Measurements from ENCODE around the gene S1PR2.
"Not testable (repeated sequence)": the region's sequence is repeated elsewhere in the genome, so short reads cannot be mapped to it uniquely, and the experiment has no call there.

S1PR2 gene

GRCh38 chr19:10254244-10254643 is 23.1 kb upstream of the S1PR2 start:
- DNase-seq (ENCODE audit: low read depth in 1 of 2, low spot score in 1 of 2) = no peak

- DNase-seq (ENCODE audit: low read depth in 1 of 2, low spot score in 1 of 2) = no peak
These were observed 21.6 kb upstream of the S1PR2 start for GRCh38 chr19:10252707-10253106.

- peak; percentile 86 to 89 for DNase-seq (ENCODE audit: low read depth in 1 of 2, low spot score in 1 of 2)
These were observed 20.9 kb upstream of the S1PR2 start, which contains the start of gene MRPL4 for GRCh38 chr19:10251792-10252694. TSS of gene MRPL4 (plus strand) at chr19:10252214. CDS start at chr19:10252254, 40 bp downstream.

- DNase-seq (ENCODE audit: low read depth in 1 of 2, low spot score in 1 of 2) = no peak
These were observed 15.4 kb upstream of the S1PR2 start for GRCh38 chr19:10246511-10246910.

GRCh38 chr19:10245189-10245939 is 14.2 kb upstream of the S1PR2 start:
- no peak for DNase-seq (ENCODE audit: low read depth in 1 of 2, low spot score in 1 of 2)

GRCh38 chr19:10243606-10244005 is 12.5 kb upstream of the S1PR2 start:
- DNase-seq (ENCODE audit: low read depth in 1 of 2, low spot score in 1 of 2) = no peak

- not testable (repeated sequence) for DNase-seq (ENCODE audit: low read depth in 1 of 2, low spot score in 1 of 2)
These were observed 10.8 kb upstream of the S1PR2 start for GRCh38 chr19:10241826-10242449.

GRCh38 chr19:10238172-10238783 is 7.1 kb upstream of the S1PR2 start:
- no peak for DNase-seq (ENCODE audit: low read depth in 1 of 2, low spot score in 1 of 2)

- no peak for DNase-seq (ENCODE audit: low read depth in 1 of 2, low spot score in 1 of 2)
These were observed 6.6 kb upstream of the S1PR2 start for GRCh38 chr19:10237702-10238101.

- not testable (repeated sequence) for DNase-seq (ENCODE audit: low read depth in 1 of 2, low spot score in 1 of 2)
These were observed 4.3 kb upstream of the S1PR2 start for GRCh38 chr19:10235409-10235808.

- DNase-seq (ENCODE audit: low read depth in 1 of 2, low spot score in 1 of 2) = no peak
These were observed 3.9 kb upstream of the S1PR2 start for GRCh38 chr19:10235003-10235402.

GRCh38 chr19:10233946-10234345 is 2.8 kb upstream of the S1PR2 start:
- DNase-seq (ENCODE audit: low read depth in 1 of 2, low spot score in 1 of 2) = no peak

- DNase-seq (ENCODE audit: low read depth in 1 of 2, low spot score in 1 of 2) = no peak
These were observed 589 bp upstream of the S1PR2 start for GRCh38 chr19:10231612-10232228.

- DNase-seq (ENCODE audit: low read depth in 1 of 2, low spot score in 1 of 2) = peak; percentile 46 to 57
These were observed 814 bp downstream of the S1PR2 start for GRCh38 chr19:10230173-10230860.

- DNase-seq (ENCODE audit: low read depth in 1 of 2, low spot score in 1 of 2) = no peak
These were observed 2.2 kb downstream of the S1PR2 start for GRCh38 chr19:10228920-10229319.

GRCh38 chr19:10228393-10228792 is 2.7 kb downstream of the S1PR2 start:
- DNase-seq (ENCODE audit: low read depth in 1 of 2, low spot score in 1 of 2) = no peak

- DNase-seq (ENCODE audit: low read depth in 1 of 2, low spot score in 1 of 2) = no peak
These were observed 3.8 kb downstream of the S1PR2 start for GRCh38 chr19:10227026-10227971.

- no peak for DNase-seq (ENCODE audit: low read depth in 1 of 2, low spot score in 1 of 2)
These were observed 4.6 kb downstream of the S1PR2 start for GRCh38 chr19:10226376-10227025.

GRCh38 chr19:10226021-10226375 is 5.1 kb downstream of the S1PR2 start:
- no peak for DNase-seq (ENCODE audit: low read depth in 1 of 2, low spot score in 1 of 2)
